Esophagus squamous epithelium (tissue), 4 donors: ENCODE measurements around the gene TBC1D14.

Source experiments
- POLR2A ChIP-seq, 4 donors: fragments of 450-650 bp; IDR thresholded peaks; one replicate each; pipeline ENCODE4 v1.6.1; 2017; ENCODE audit warnings: antibody characterized with exemption in 4 of 4, mild to moderate bottlenecking in 4 of 4, moderate library complexity in 3 of 4
- TF ChIP-seq, protein P1 (sequence below), 6 experiments: fragments of 450-650 bp in 4 of 6; fragments of 200-600 bp in 2 of 6; sonication (generic) in 2 of 6; IDR thresholded peaks; one replicate each; pipeline ENCODE4 v1.5.1; 2016 to 2019; ENCODE audit warnings: antibody characterized with exemption in 6 of 6, mild to moderate bottlenecking in 4 of 6, moderate library complexity in 4 of 6

DNA sequence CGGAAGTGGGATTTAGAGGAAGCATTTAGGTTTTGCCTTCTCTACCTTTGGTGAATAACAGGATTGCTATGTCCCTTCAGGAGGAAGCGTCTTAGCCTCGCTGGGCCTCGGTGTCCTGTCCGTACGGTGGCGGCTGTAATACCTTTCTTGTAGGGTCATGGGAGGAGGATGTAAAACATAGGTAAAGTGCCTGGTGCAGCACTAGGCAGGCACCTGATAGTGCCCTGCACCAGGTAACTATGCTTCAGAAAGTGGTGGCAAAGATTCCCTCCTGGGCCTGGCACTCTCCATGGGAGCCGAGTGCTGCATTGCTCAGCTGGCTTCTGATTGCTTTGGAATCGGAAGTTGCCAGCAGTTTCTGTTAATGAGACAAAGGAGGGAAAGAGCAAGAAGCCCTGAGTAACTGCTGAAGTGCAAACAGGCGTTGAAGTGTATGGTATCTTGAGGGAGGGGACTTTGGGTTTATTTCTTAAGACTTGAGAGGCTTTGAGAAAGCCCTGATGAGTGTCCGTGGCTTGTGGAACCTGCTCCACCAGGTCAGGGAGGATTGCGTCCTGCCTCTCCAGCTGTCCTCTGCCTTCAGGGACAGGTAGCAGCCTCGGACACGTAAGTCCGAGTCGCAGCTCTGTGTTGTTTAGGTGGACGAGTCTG lies 45.8 kb downstream of the TBC1D14 start:
- TF ChIP-seq, protein P1, sequence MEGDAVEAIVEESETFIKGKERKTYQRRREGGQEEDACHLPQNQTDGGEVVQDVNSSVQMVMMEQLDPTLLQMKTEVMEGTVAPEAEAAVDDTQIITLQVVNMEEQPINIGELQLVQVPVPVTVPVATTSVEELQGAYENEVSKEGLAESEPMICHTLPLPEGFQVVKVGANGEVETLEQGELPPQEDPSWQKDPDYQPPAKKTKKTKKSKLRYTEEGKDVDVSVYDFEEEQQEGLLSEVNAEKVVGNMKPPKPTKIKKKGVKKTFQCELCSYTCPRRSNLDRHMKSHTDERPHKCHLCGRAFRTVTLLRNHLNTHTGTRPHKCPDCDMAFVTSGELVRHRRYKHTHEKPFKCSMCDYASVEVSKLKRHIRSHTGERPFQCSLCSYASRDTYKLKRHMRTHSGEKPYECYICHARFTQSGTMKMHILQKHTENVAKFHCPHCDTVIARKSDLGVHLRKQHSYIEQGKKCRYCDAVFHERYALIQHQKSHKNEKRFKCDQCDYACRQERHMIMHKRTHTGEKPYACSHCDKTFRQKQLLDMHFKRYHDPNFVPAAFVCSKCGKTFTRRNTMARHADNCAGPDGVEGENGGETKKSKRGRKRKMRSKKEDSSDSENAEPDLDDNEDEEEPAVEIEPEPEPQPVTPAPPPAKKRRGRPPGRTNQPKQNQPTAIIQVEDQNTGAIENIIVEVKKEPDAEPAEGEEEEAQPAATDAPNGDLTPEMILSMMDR (IDR thresholded peaks at IDR 0.05) = no peak
- TF ChIP-seq POLR2A (IDR thresholded peaks at IDR 0.05) = no peak
